Measurements from ENCODE around the gene SPATA24. TPM values are rescaled to one million over a fixed set of nuclear protein-coding genes. Genes with fewer than 3 reads are reported as not detected.

SPATA24 gene
- total RNA-seq, 1 donor from 2014 or later = 6.2 TPM

- Mint-ChIP-seq H3K9me3 (ENCODE audit: unreplicated experiment) (peaks cover 3% of the 10 kb centered on the region), H3K4me1 (ENCODE audit: low read depth, unreplicated experiment) (no peaks in the 10 kb centered on the region), H3K4me3 (ENCODE audit: unreplicated experiment) (no peak overlapping the region), H3K27ac (ENCODE audit: unreplicated experiment) (no peak overlapping the region), H3K27me3 (ENCODE audit: unreplicated experiment) (no peaks in the 10 kb centered on the region), H3K36me3 (ENCODE audit: unreplicated experiment) (no peaks in the 10 kb centered on the region)
- TF ChIP-seq CTCF (IDR thresholded peaks at IDR 0.05; ENCODE audit: partially characterized antibody, unreplicated experiment) = no peak
- DNase-seq = no peak
Measured at GRCh38 chr5:139368613-139369012, 35.3 kb downstream of the SPATA24 start.

- Mint-ChIP-seq H3K4me3 (ENCODE audit: unreplicated experiment) (no peak overlapping the region), H3K36me3 (ENCODE audit: unreplicated experiment) (no peaks in the 10 kb centered on the region), H3K4me1 (ENCODE audit: low read depth, unreplicated experiment) (no peaks in the 10 kb centered on the region), H3K27ac (ENCODE audit: unreplicated experiment) (no peak overlapping the region), H3K9me3 (ENCODE audit: unreplicated experiment) (no peaks in the 10 kb centered on the region), H3K27me3 (ENCODE audit: unreplicated experiment) (no peaks in the 10 kb centered on the region)
- no peak for DNase-seq
- TF ChIP-seq CTCF (IDR thresholded peaks at IDR 0.05; ENCODE audit: partially characterized antibody, unreplicated experiment) = no peak
Measured at GRCh38 chr5:139364466-139364865, 39.4 kb downstream of the SPATA24 start.

- Mint-ChIP-seq H3K4me3 (ENCODE audit: unreplicated experiment) (no peak overlapping the region), H3K27ac (ENCODE audit: unreplicated experiment) (no peak overlapping the region), H3K27me3 (ENCODE audit: unreplicated experiment) (no peaks in the 10 kb centered on the region), H3K9me3 (ENCODE audit: unreplicated experiment) (no peaks in the 10 kb centered on the region), H3K4me1 (ENCODE audit: low read depth, unreplicated experiment) (no peaks in the 10 kb centered on the region), H3K36me3 (ENCODE audit: unreplicated experiment) (no peaks in the 10 kb centered on the region)
- DNase-seq = no peak
- TF ChIP-seq CTCF (IDR thresholded peaks at IDR 0.05; ENCODE audit: partially characterized antibody, unreplicated experiment) = no peak
Measured at GRCh38 chr5:139363937-139364336, 40.0 kb downstream of the SPATA24 start.

- H3K27me3 Mint-ChIP-seq (ENCODE audit: unreplicated experiment) = no peaks in the 10 kb centered on the region
- no peak overlapping the region for H3K4me3 Mint-ChIP-seq (ENCODE audit: unreplicated experiment)
- peaks cover 2% of the 10 kb centered on the region for H3K4me1 Mint-ChIP-seq (ENCODE audit: low read depth, unreplicated experiment)
- no peak overlapping the region for H3K27ac Mint-ChIP-seq (ENCODE audit: unreplicated experiment)
- no peaks in the 10 kb centered on the region for H3K9me3 Mint-ChIP-seq (ENCODE audit: unreplicated experiment)
- no peaks in the 10 kb centered on the region for H3K36me3 Mint-ChIP-seq (ENCODE audit: unreplicated experiment)
- no peak for TF ChIP-seq CTCF (IDR thresholded peaks at IDR 0.05; ENCODE audit: partially characterized antibody, unreplicated experiment)
- DNase-seq = no peak
Measured at GRCh38 chr5:139361835-139362429, 42.0 kb downstream of the SPATA24 start.

- no peak overlapping the region for H3K27ac Mint-ChIP-seq (ENCODE audit: unreplicated experiment)
- H3K36me3 Mint-ChIP-seq (ENCODE audit: unreplicated experiment) = no peaks in the 10 kb centered on the region
- peaks cover 2% of the 10 kb centered on the region for H3K4me1 Mint-ChIP-seq (ENCODE audit: low read depth, unreplicated experiment)
- TF ChIP-seq CTCF (IDR thresholded peaks at IDR 0.05; ENCODE audit: partially characterized antibody, unreplicated experiment) = no peak
- no peak for DNase-seq
- no peaks in the 10 kb centered on the region for H3K9me3 Mint-ChIP-seq (ENCODE audit: unreplicated experiment)
- no peak overlapping the region for H3K4me3 Mint-ChIP-seq (ENCODE audit: unreplicated experiment)
- H3K27me3 Mint-ChIP-seq (ENCODE audit: unreplicated experiment) = no peaks in the 10 kb centered on the region
Measured at GRCh38 chr5:139360384-139360783, 43.5 kb downstream of the SPATA24 start.
